ENCODE results near the gene TYMP. TPM values are rescaled to one million over a fixed set of nuclear protein-coding genes. Genes with fewer than 3 reads are reported as not detected.

TYMP gene
- total and polyA plus RNA-seq, 2 experiments from 2014 or later = 46.4 to 85.7 TPM

GRCh38 chr22:50500452-50500851 lies 29.4 kb downstream of the TYMP start:
- no peak for TF ChIP-seq EZH2 (IDR thresholded peaks at IDR 0.05; ENCODE audit: borderline replicate concordance)
- TF ChIP-seq EZH2phosphoT487 (IDR thresholded peaks at IDR 0.05; ENCODE audit: low read depth, severe bottlenecking, unreplicated experiment) = no peak
- TF ChIP-seq CTCF (IDR thresholded peaks at IDR 0.05; ENCODE audit: poor library complexity) = no peak
- Histone ChIP-seq H3K9me3 (ENCODE audit: low read depth) (no peaks in the 10 kb centered on the region), H4K20me1 (ENCODE audit: insufficient read depth, poor library complexity, severe bottlenecking) (no peaks in the 10 kb centered on the region), H2AFZ (no peak overlapping the region), H3K9me2 (replicated peaks; ENCODE audit: insufficient read depth) (no peaks in the 10 kb centered on the region), H3K27me3 (no peaks in the 10 kb centered on the region), H3K27ac (no peak overlapping the region), H3K4me3 (no peak overlapping the region), H3K4me2 (no peak overlapping the region), H3K36me3 (replicated peaks; ENCODE audit: insufficient read depth, low read depth) (no peaks in the 10 kb centered on the region), H3K4me1 (ENCODE audit: insufficient read depth) (peaks cover 4% of the 10 kb centered on the region), H3K79me2 (no peaks in the 10 kb centered on the region)
- WGBS (ENCODE audit: low lambda C conversion rate, missing lambda C conversion rate) = 95% methylated on average over 12 of the region's 12 CpGs
- DNase-seq (ENCODE audit: low spot score) = peak; percentile 5

- H3K79me2 ChIP-seq = no peaks in the 10 kb centered on the region
- H3K27me3 ChIP-seq = no peaks in the 10 kb centered on the region
- H3K9me3 ChIP-seq (ENCODE audit: low read depth) = no peaks in the 10 kb centered on the region
- no peaks in the 10 kb centered on the region for H3K9me2 ChIP-seq (replicated peaks; ENCODE audit: insufficient read depth)
- no peak overlapping the region for H2AFZ ChIP-seq
- peaks cover 4% of the 10 kb centered on the region for H3K4me1 ChIP-seq (ENCODE audit: insufficient read depth)
- 15% methylated on average over 13 of the region's 13 CpGs for WGBS (ENCODE audit: low lambda C conversion rate, missing lambda C conversion rate)
- H4K20me1 ChIP-seq (ENCODE audit: insufficient read depth, poor library complexity, severe bottlenecking) = no peaks in the 10 kb centered on the region
- TF ChIP-seq EZH2 (IDR thresholded peaks at IDR 0.05; ENCODE audit: borderline replicate concordance) (no peak), CTCF (IDR thresholded peaks at IDR 0.05; ENCODE audit: poor library complexity) (peak; percentile 57)
- no peaks in the 10 kb centered on the region for H3K36me3 ChIP-seq (replicated peaks; ENCODE audit: insufficient read depth, low read depth)
- H3K4me2 ChIP-seq = peak overlapping the region; percentile 45
- no peak overlapping the region for H3K4me3 ChIP-seq
- DNase-seq (ENCODE audit: low spot score) = peak; percentile 83
- H3K27ac ChIP-seq = no peak overlapping the region
Measured at GRCh38 chr22:50498322-50498890, 31.4 kb downstream of the TYMP start.

- Histone ChIP-seq H3K79me2 (no peaks in the 10 kb centered on the region), H3K9me2 (replicated peaks; ENCODE audit: insufficient read depth) (no peaks in the 10 kb centered on the region), H3K4me1 (ENCODE audit: insufficient read depth) (peaks cover 4% of the 10 kb centered on the region), H3K27me3 (no peaks in the 10 kb centered on the region), H3K4me3 (no peak overlapping the region), H3K36me3 (replicated peaks; ENCODE audit: insufficient read depth, low read depth) (no peaks in the 10 kb centered on the region), H4K20me1 (ENCODE audit: insufficient read depth, poor library complexity, severe bottlenecking) (no peaks in the 10 kb centered on the region), H3K4me2 (no peak overlapping the region), H2AFZ (no peak overlapping the region), H3K27ac (no peak overlapping the region), H3K9me3 (ENCODE audit: low read depth) (no peaks in the 10 kb centered on the region)
- TF ChIP-seq EZH2 (IDR thresholded peaks at IDR 0.05; ENCODE audit: borderline replicate concordance) = no peak
- TF ChIP-seq EZH2phosphoT487 (IDR thresholded peaks at IDR 0.05; ENCODE audit: low read depth, severe bottlenecking, unreplicated experiment) = no peak
- no peak for TF ChIP-seq CTCF (IDR thresholded peaks at IDR 0.05; ENCODE audit: poor library complexity)
- WGBS (ENCODE audit: low lambda C conversion rate, missing lambda C conversion rate) = 87% methylated on average over 6 of the region's 6 CpGs
- no peak for DNase-seq (ENCODE audit: low spot score)
Measured at GRCh38 chr22:50497093-50497492, 32.7 kb downstream of the TYMP start.

Measured in hepatocyte (in vitro differentiated cells).